HG02798 (cell line): ENCODE data around the gene FRG2.
A peak's percentile ranks its signal among the peaks of the same experiment; 100 is the strongest.
"Not testable (repeated sequence)": the region's sequence is repeated elsewhere in the genome, so short reads cannot be mapped to it uniquely, and the experiment has no call there.

Experiments
- ATAC-seq: cut with Tn5 transposase; IDR thresholded peaks from one replicate; pipeline ENCODE4 v1.9.1; 2021; ENCODE audit warnings: mild to moderate bottlenecking; ENCODE audit not compliant: unreplicated experiment, poor library complexity

FRG2 gene

DNA sequence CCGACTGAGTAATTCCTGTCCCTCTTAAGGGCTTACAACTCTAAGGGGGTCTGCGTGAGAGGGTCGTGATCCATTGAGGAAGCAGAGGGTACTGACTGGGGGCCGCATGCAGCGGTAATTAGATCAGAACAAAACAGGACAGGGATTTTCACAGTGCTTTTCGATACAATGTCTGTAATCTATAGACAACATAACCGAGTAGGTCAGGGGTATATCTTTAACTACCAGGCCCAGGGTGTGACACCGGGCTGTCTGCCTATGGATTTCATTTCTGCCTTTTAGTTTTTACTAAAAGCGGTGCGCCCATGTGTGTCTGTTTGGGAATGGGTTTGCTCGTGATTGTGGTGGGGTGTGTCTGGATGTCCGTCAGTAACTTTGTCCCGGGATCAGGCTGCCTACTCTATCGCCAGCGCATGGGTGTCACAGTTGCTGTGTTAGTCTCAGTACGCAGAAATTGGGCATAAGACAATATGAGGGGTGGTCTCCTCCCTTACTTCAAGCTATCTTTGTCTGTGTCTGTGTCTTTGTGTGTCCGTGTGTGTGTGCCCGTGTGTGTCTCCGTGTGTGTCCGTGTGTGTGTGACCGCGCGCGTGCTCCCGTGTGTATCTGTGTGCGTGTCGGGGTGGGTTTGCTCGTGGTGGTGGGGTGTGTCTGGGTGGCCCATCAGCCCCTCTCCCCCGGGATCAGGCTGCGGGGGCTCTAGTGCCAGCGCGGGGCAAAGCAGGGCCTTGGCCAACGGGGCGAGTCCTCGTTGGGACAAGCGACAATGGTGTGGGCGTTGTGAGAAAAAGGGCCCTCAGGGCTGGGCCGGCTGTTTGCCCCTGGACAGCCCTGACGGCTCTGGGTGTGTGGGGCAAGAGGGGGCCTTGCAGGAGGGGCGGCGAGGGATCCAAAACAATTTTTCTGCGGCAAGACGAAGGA lies 10.4 kb downstream of the FRG2 start:
- ATAC-seq, result no peak

DNA sequence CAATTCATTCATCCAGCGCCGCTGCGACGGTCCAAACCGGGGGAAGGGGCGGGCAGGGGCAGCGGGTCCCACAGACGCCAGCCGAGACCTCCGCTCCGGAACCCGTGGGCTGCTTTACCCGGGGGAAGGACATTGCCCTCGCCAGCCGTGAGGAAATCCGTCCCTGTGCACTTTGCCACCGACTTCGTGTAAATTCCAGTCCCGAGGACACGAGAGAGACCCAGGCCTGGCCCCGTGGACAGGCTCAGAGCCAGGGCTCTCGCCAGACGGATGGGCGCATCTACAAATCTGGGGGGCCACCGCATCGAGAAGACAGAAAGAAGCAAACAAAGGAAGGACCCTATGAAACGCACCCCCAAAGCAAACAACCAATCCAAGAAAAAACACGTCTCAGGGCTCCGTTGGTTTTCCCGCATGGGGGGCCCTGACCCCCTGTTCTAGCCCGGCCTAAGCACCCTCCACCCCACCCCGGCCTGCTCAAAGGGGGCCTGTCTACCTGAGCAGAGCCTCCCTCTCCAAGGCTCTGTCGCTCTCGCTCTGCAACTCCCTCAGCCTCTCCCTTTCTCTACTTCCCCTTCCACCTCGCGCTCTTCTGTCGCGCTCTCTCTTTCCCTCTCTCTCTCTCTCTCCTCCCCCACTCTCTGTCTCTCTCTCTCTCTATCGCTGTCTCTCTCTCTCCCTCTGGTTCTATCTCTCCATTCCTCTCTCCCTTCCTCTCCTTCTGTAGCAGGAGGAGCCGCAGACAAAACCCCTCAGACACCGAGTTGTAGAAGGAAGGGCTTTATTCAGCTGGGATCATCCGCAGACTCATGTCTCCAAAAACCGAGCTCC lies 11.3 kb downstream of the FRG2 start:
- ATAC-seq, result no peak

DNA sequence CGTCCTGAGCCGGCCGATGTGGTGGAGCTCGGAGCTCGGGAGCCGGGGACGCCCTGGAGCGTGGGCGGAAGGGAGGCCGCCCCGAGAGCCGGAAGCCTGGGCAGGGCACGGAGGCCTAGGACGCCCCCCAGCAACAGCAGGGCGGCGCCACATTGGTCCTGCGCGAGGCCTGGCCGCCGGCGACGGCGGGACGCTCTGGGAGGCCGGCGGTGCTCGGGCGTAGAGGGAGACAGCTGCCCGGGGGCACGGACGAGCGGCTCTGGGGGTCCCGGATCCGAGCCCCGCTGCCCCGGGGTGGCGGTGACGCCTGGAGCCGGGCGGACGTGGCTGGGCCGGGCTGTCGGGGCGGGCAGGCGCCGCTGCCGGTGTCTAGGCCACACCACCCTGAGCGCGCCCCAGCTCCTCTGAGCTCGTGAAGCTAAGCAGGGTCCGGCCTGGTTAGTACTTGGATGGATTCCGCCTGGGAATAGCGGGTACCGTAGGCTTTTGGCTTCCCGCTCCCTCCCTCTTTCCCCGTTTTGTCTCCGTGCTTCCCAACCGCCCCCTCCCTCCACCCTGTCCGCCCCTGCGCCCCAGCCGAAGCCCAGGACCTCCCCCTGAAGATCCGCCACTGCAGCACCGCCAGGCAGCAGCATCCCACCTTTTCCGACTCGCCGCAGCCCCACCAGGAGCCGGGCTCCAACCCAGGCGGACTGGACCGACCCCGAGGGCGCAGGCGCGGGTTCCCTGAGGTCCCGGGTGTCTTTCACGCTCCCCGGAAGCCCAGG lies 12.1 kb downstream of the FRG2 start:
- ATAC-seq, result peak; percentile 76

DNA sequence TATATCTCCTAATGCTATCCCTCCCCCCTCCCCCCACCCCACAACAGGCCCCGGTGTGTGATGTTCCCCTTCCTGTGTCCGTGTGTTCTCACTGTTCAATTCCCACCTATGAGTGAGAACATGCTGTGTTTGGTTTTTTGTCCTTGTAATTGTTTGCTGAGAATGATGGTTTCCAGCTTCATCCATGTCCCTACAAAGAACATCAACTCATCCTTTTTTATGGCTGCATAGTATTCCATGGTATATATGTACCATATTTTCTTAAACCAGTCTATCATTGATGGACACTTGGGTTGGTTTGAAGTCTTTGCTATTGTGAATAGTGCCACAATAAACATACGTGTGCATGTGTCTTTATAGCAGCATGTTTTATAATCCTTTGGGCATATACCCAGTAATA lies 37.1 kb downstream of the FRG2 start:
- ATAC-seq, result not testable (repeated sequence)

DNA sequence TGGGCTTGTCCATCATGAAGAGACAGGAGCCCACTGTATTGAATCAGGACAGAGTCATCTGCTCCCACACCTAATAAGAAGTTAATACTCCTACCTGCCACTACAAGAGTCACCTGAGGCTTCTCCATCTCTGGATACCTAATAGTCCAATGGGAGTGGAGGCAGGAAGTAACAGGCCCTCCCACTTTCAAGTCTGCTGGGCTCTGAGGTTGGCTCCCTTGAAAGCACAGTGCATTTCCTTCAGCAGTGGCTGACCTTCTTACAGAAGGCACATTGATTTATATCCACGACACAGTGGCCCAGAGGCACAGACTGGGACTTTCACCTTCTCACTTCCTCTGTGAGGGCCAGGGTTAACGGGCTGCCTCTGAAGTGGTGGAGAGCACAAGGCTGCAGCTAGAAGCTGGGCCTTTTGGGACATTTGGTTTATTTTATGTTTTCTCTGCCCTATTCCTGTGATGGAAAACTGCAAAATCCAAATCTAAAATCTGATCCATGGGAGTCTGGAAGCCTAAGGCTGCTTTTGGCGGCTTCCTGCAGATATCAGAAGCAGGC lies 38.1 kb downstream of the FRG2 start:
- no peak for ATAC-seq

DNA sequence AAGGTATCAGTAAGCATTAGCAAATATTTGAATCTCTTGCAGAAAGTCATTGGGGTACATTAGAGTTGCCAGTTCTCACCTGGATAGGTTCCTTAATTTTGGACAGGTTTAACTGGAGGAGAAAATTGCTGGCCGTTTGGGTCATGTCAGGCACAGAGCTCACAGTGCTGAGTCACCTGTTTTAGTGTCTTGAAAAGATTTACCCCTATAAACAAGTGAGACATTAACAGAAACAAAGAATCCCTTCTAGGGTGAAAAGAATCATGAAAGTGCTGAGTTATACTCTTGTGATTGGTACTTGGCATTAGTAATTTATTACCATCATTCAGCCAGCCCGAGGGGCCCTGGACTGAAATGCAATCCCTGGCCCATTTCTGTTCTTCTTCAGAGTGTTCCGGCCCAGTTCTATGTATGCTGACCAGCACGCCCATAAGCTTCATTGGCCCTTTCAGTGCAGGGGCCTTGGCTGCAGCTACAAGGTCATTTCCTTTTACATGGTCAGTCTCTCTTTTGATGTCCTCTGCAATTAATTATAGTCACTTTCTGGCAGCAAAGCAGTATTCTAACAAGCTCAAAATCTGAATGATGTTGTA lies 41.3 kb downstream of the FRG2 start:
- ATAC-seq, result not testable (repeated sequence)

DNA sequence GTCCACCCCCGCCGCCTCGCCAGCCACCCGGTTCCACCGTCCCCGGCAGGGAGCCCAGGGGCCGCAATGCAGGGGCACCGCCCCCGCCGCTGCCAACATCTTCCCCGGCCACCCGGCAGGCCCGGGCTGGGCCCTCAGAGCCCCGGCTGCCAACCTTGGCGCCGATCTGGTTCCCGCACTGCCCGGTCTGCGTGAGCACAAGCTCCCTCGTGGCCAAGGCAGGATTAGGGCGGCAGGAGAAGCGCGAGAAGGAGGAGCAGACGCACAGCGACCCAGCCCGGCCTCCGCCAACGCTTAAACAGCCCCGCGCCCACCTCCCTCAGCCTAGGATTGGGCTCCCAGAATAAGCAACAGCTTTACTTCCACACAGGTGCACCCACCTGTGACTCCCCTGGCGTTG lies 42.4 kb downstream of the FRG2 start:
- ATAC-seq, result not testable (repeated sequence)

DNA sequence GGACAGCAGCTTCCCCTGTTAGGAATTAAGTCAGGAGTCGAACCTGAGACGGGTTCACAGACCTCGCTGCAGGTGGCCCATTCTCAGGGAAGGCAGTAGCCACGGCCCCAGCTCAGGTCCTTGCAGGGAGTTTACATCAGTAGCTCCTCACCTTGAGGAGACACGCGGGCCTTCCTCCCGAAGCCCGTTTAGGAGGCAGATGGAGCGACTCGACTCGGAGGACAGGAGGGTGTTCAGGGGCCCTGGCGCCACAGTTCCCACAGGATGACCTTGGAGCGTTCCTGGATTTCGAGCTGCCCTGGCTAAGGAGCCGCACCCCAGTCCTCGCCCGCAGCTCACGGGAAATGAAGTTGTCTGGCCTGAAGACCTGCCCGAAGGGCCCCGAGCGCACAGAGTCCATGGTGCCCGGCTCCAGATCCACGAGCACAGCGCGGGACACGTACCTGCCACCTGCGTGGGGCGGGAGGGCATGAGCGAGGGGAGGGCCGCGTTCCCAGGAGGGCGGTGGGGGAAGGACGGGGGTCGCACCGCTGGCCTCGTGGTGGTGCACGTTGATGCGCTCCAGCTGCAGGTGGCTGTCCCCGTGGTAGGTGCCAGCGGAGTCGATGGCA lies 43.0 kb downstream of the FRG2 start:
- ATAC-seq, result not testable (repeated sequence)

DNA sequence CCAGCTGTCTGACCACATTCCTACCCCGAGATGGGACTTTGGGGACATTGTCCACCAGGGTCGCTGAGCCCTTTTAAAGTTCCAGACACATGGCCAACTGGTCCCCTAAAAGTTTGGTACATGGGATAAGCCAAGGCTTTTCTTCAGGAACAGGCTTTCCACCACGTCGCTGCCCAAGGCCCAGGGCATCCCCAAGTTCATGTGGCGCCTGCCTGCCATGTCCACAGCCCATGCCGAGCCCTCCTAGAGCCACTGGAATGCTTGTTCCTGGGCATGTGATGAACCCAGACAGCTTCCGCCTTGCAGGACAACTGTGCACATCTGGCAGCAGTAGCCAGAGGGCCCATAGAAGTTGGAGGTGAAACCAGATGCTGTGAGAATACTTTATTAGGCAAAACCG lies 45.1 kb downstream of the FRG2 start:
- no peak for ATAC-seq

DNA sequence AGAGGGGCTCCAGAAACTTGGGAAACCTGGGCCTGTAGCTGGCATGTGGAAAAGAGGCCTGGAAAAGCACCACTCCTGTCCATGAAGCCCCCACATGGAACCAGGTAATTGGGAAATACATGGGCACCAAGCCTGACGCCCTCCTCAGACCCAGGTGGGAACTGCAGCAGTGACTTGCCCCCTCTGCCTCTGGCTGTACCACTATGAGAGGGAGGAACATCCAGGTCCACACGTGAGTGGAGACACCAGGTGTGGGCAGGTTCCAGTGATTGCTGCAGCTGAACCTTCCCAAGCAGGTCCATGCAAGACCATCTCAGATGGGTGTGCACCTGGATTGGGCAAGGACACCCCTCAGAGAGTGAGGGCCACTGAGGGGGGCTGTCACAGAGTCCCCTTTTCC lies 46.8 kb downstream of the FRG2 start:
- not testable (repeated sequence) for ATAC-seq

DNA sequence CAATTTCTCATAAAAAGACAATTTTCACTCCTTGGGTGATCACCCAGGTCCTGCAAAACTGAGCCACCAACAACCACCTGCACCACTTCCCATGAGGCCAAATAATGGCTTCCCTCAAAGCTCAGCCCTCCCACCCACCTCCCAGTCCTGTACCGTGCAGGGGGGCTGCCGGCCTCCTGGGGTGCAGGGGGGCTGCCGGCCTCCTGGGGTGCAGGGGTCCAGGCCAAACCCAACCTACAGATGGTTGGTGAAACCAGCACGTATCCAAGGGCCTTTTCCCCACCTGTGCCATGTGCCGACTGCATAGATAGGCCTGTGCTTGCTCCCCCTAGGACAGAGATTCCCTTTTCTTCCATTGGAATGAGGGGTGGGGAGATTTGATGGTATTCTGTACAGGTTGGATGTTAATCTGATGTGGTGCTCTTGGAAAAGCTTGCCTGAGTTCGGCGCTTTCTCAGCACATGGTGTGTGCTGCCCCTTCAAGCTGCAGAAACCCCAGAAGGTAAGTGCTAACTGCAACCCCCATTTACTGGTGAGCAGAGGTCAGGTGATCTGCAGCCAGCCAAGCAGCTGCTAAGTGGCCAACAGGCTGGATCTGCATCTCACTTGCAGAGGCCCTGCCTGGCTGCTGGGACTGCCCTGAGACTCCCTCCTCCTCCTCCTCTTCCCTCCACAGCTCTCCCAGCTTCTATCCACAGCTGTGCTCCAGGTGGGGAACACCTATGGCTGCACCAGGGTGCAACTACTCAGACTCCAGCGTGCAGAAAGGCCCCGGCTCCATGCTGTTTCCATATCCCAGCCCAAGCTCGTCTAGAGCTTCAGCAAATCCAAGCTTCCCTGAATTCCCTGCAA lies 47.6 kb downstream of the FRG2 start:
- ATAC-seq, result no peak
